Hepatocyte (in vitro differentiated cells): ENCODE data around the gene PASD1.

Experiments used
- CTCF ChIP-seq: fragments of 200-600 bp; sonication (generic); IDR thresholded peaks from 2 replicates; pipeline ENCODE4 v1.5.1; 2016; ENCODE audit warnings: antibody characterized with exemption, mild to moderate bottlenecking; ENCODE audit not compliant: poor library complexity
- EZH2 ChIP-seq: fragments of 200-600 bp; sonication (generic); IDR thresholded peaks from 2 replicates; pipeline ENCODE4 v1.6.1; 2016; ENCODE audit warnings: antibody characterized with exemption, mild to moderate bottlenecking, borderline replicate concordance

- no peak for TF ChIP-seq CTCF
- TF ChIP-seq EZH2 = no peak
Observed at GRCh38 chrX:151523351-151523750, 40.1 kb upstream of the PASD1 start.
